ENCODE data around the gene PDE1A.

Gene PDE1A

DNA sequence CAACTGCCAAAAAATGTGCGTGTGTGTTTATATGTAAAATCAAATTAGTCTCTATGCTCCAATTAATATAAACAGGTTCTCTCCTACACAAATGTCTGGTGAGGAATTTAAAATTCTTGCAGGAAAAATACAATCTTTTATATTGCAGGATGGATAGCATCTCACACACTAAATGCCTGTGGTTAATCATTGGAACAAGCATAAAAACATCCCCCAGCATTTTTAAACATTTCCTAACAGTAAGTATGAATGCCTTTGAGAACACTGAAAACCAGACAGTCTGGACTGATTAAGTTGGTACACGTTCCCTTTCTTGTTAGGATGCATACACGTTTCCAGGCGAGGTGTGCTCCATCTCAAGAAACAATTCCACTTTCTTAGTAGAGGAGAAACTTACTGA lies 29.9 kb upstream of the PDE1A start (continued):
- TF ChIP-seq ZNF214 (tag by site-specific recombination; IDR thresholded peaks at IDR 0.05; ENCODE audit: borderline replicate concordance) (no peak), OVOL3 (tag by site-specific recombination; IDR thresholded peaks at IDR 0.05) (no peak), ZFP69B (tag by site-specific recombination; IDR thresholded peaks at IDR 0.05) (no peak)
- TF ChIP-seq, protein P1, sequence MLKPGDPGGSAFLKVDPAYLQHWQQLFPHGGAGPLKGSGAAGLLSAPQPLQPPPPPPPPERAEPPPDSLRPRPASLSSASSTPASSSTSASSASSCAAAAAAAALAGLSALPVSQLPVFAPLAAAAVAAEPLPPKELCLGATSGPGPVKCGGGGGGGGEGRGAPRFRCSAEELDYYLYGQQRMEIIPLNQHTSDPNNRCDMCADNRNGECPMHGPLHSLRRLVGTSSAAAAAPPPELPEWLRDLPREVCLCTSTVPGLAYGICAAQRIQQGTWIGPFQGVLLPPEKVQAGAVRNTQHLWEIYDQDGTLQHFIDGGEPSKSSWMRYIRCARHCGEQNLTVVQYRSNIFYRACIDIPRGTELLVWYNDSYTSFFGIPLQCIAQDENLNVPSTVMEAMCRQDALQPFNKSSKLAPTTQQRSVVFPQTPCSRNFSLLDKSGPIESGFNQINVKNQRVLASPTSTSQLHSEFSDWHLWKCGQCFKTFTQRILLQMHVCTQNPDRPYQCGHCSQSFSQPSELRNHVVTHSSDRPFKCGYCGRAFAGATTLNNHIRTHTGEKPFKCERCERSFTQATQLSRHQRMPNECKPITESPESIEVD (tag by site-specific recombination; IDR thresholded peaks at IDR 0.05) = no peak

DNA sequence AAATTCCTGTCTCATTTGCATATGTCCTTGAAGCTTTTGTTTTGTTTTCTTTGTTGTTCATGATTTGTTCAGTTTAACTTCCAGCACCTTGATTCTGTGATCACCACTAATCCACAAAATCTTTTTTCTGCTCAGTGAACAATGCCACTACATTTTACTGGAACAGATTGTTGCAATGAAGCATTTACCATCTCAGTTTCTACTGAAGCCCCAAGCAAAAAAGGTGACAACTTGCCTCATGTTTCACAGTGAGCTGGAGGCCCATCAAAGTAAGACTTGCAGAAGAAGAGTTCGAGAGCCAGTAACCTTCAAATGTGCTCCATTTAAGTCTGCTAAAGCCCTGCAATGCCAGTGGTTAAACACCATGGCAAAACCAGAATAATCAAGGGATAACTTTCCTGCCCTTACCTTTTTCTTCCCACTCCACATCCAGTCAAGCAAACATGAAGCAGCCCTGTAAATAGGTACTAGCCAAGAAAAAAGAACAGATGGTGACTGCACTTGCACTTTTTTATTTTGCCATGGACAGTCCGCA lies 25.7 kb upstream of the PDE1A start:
- ChIA-PET POLR2A (no interaction called here), CTCF (no interaction called here)
- TF ChIP-seq ZNF624 (tag by site-specific recombination; IDR thresholded peaks at IDR 0.05) (no peak), ZFHX2 (tag by site-specific recombination; conservative IDR thresholded peaks at IDR 0.05) (no peak), ZNF350 (tag by site-specific recombination; IDR thresholded peaks at IDR 0.05) (no peak), ZBTB8A (tag by site-specific recombination; IDR thresholded peaks at IDR 0.05) (no peak), ZNF24 (tag by site-specific recombination; IDR thresholded peaks at IDR 0.05) (no peak), ZNF274 (IDR thresholded peaks at IDR 0.05; ENCODE audit: low read length) (no peak), ZNF274 (tag by site-specific recombination; IDR thresholded peaks at IDR 0.05; ENCODE audit: borderline replicate concordance) (no peak), ZNF37A (tag by site-specific recombination; IDR thresholded peaks at IDR 0.05) (no peak), HOXC10 (CRISPR knock-in tag; IDR thresholded peaks at IDR 0.05) (no peak), MEIS1 (CRISPR knock-in tag; IDR thresholded peaks at IDR 0.05; ENCODE audit: borderline replicate concordance) (no peak), ZNF776 (tag by site-specific recombination; IDR thresholded peaks at IDR 0.05; ENCODE audit: borderline replicate concordance) (no peak), ZNF169 (tag by site-specific recombination; IDR thresholded peaks at IDR 0.05) (no peak), ZNF114 (tag by site-specific recombination; IDR thresholded peaks at IDR 0.05) (no peak)
- TF ChIP-seq, protein P2, sequence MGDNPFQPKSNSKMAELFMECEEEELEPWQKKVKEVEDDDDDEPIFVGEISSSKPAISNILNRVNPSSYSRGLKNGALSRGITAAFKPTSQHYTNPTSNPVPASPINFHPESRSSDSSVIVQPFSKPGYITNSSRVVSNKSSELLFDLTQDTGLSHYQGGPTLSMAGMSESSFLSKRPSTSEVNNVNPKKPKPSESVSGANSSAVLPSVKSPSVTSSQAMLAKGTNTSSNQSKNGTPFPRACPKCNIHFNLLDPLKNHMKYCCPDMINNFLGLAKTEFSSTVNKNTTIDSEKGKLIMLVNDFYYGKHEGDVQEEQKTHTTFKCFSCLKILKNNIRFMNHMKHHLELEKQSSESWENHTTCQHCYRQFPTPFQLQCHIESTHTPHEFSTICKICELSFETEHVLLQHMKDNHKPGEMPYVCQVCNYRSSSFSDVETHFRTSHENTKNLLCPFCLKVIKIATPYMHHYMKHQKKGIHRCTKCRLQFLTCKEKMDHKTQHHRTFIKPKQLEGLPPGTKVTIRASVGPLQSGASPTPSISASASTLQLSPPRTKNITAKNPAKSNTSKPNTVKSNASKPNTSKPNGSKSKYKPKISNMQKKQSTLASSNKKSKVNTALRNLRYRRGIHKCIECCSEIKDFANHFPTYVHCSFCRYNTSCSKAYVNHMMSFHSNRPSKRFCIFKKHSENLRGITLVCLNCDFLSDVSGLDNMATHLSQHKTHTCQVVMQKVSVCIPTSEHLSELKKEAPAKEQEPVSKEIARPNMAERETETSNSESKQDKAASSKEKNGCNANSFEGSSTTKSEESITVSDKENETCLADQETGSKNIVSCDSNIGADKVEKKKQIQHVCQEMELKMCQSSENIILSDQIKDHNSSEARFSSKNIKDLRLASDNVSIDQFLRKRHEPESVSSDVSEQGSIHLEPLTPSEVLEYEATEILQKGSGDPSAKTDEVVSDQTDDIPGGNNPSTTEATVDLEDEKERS (tag by site-specific recombination; IDR thresholded peaks at IDR 0.05) = no peak
- TF ChIP-seq, protein P3, sequence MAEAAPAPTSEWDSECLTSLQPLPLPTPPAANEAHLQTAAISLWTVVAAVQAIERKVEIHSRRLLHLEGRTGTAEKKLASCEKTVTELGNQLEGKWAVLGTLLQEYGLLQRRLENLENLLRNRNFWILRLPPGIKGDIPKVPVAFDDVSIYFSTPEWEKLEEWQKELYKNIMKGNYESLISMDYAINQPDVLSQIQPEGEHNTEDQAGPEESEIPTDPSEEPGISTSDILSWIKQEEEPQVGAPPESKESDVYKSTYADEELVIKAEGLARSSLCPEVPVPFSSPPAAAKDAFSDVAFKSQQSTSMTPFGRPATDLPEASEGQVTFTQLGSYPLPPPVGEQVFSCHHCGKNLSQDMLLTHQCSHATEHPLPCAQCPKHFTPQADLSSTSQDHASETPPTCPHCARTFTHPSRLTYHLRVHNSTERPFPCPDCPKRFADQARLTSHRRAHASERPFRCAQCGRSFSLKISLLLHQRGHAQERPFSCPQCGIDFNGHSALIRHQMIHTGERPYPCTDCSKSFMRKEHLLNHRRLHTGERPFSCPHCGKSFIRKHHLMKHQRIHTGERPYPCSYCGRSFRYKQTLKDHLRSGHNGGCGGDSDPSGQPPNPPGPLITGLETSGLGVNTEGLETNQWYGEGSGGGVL (tag by site-specific recombination; IDR thresholded peaks at IDR 0.05) = no peak
- TF ChIP-seq, protein P4, sequence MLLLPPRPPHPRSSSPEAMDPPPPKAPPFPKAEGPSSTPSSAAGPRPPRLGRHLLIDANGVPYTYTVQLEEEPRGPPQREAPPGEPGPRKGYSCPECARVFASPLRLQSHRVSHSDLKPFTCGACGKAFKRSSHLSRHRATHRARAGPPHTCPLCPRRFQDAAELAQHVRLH (tag by site-specific recombination; IDR thresholded peaks at IDR 0.05) = no peak
- H3K4me1 ChIP-seq (ENCODE audit: control insufficient read depth, insufficient read depth, low read length) = no peaks in the 10 kb centered on the region
- no peaks in the 10 kb centered on the region for H3K36me3 ChIP-seq (ENCODE audit: control insufficient read depth in 2 of 2, insufficient read depth in 1 of 2, low read length in 2 of 2)
- H3K27ac ChIP-seq (ENCODE audit: extremely low read depth, low read depth, low read length) = no peak overlapping the region
- H3K4me3 ChIP-seq (ENCODE audit: low read depth, low read length) = no peak overlapping the region
- no peaks in the 10 kb centered on the region for H3K9me3 ChIP-seq (ENCODE audit: control insufficient read depth, insufficient read depth, low read depth, low read length)
